ENCODE measurements around the gene FOSL2.

DNA sequence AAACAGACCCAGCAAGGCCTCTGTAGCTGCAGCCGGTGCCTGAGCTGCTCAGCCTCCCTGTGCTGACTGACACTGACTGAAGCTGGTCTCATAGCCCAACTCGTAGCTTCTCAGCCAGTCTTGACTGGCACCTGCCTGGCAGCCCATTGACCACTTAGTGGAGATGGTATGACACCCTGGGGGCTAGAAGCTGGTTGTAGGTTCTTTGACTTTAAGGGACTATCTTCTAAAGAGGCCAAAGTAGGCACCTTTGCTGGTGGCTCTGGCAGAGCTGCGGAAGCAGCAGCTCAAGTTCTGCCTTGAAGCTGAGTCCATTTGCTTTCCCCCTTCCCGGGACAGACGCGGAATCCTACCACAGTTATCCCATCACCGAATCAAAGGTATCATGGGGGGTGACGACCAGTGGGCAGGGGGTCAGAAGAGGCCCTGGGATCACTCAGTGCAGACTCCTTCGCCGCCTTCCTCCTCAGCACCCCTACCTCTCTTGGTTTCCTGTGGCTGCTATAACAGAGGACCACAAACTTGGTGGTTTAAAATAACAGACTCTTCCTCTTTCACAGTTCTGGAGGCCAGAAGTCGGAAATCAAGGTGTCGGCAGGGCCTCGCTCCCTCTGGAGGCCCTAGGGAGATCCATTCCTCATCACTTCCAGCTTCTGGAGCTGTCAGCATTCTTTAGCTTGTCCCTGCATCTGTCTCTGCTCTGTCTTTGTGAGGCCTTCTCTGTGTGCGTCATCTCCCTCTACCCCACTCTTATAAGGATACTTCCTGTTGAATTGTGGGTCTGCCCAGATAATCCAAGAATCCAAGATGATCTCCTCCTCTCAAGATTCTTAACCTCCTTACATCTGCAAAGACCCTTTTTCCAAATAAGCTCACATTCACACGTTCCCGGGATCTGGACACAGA, 13.7 kb upstream of the FOSL2 start:
- TF ChIP-seq FOXK2 (IDR thresholded peaks at IDR 0.05) (no peak), SUZ12 (IDR thresholded peaks at IDR 0.05) (no peak), TARDBP (IDR thresholded peaks at IDR 0.05) (no peak), ELF4 (IDR thresholded peaks at IDR 0.05) (no peak), ARNT (IDR thresholded peaks at IDR 0.05) (no peak), FOXM1 (IDR thresholded peaks at IDR 0.05; ENCODE audit: borderline replicate concordance) (no peak), BHLHE40 (IDR thresholded peaks at IDR 0.05; ENCODE audit: borderline replicate concordance) (no peak), SP1 (IDR thresholded peaks at IDR 0.05) (no peak), NFRKB (IDR thresholded peaks at IDR 0.05) (no peak)
- TF ChIP-seq, protein P1, sequence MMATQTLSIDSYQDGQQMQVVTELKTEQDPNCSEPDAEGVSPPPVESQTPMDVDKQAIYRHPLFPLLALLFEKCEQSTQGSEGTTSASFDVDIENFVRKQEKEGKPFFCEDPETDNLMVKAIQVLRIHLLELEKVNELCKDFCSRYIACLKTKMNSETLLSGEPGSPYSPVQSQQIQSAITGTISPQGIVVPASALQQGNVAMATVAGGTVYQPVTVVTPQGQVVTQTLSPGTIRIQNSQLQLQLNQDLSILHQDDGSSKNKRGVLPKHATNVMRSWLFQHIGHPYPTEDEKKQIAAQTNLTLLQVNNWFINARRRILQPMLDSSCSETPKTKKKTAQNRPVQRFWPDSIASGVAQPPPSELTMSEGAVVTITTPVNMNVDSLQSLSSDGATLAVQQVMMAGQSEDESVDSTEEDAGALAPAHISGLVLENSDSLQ (IDR thresholded peaks at IDR 0.05), result no peak
